ENCODE results near the gene CHURC1.
A peak's percentile ranks its signal among the peaks of the same experiment; 100 is the strongest.

Gene CHURC1

DNA sequence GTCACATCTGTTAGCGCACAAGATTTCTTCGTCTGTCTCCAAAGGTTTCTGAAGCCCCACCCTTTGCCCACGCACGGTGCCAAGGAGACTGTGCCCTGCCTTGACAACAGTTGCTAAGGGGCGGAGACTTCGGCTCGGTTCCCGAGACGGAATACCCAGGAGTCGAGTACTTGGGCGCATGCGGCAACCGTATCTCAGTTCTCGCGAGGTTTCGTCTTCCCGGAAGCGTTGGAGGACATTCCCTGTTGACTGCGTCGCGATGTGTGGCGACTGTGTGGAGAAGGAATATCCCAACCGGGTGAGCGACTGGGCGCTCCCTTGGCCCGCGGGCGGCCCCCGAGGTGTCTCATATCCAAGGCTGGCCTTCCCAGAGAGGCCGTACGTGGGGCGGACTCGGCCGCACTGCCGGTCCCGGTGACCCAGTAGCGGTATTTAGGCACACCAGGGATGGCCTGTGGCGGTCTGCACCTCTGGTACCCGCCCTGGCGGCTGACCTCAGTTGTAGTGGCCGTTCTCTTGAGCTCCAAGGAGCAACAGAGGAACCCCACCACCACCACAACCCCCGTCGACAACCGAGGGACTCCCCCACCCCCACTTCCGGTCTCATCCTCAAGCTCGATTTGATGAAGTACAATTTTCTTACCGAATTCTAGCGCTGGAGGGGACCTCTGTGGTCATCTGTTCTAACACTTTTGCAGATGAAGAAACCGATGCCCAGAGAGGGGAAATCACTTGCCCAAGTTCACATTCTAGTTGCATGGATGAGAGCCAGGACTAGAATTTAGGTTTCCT lies at the start of gene CHURC1:
TSS of gene CHURC1 (plus strand) at position 219 of the 792 bp plus-strand sequence. CDS start at position 260, 41 bp downstream.
- DNase-seq (ENCODE audit: low spot score), result peak; percentile 98

GRCh38 chr14:64865109-64865508 lies 49.1 kb upstream of the CHURC1 start:
- DNase-seq (ENCODE audit: low spot score), result no peak

GRCh38 chr14:64865992-64866391 lies 48.3 kb upstream of the CHURC1 start:
- DNase-seq (ENCODE audit: low spot score), result no peak

GRCh38 chr14:64867182-64867581 lies 47.1 kb upstream of the CHURC1 start:
- DNase-seq (ENCODE audit: low spot score), result no peak

DNA sequence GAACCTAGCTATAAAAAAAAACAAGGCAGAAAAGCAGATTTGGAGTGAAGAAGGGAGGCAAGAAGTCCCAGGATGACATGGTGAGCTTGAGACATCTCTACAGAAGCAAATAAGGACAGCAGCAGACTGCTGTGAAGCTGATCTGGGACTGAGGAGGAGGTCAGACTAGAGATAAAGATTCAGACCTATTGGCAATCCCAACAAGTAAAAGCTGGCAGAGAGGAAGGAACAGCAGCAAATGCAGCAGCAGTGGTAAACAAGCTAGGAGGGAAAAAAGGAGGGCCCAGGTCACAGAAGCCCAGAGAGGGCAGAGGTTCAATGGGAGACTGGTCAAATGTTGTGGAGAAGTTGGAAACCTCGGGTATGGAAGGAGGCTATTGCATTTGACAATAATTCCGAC lies 45.9 kb upstream of the CHURC1 start:
- no peak for DNase-seq (ENCODE audit: low spot score)

DNA sequence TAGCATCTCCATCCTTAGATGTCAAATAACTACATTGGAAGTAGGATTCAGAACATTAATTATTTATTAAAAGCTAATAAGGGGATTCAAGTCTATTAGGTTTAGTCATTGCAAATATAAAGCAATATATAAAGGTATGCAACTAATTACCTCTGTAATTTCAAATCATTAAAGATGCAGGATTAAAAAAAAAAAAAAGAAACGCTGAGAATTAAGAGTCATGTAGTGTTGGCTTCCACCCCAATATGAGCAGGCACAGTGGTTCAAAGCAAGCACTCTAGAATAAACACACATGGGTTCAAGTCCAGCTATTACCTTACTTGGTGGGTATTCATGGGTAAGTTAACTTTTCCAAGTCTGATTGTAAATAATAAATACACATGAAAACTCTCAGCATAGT lies 45.4 kb upstream of the CHURC1 start:
- no peak for DNase-seq (ENCODE audit: low spot score)

GRCh38 chr14:64870160-64870559 lies 44.1 kb upstream of the CHURC1 start:
- DNase-seq (ENCODE audit: low spot score), result no peak

DNA sequence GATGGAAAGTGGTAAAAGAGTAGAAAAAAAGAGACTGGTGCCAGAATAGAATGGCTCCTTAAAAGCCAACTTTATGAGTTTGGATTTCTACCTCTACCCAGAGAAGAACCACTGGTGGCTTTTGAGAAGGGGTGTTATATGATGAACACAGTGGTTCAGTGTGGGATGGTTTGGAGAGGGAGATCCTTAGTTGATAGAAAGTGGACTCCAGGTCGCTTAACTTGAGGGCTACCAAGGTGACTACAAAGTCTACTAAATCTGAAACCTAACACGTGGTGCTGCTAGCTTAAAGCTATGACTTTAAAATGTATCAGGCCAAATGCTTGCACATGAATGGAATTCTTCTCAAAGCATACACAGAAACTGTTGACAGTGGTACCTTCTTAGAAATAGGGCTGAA lies 42.9 kb upstream of the CHURC1 start:
- DNase-seq (ENCODE audit: low spot score), result no peak

- no peak for DNase-seq (ENCODE audit: low spot score)
Observed at GRCh38 chr14:64873506-64874219, 40.6 kb upstream of the CHURC1 start.

DNA sequence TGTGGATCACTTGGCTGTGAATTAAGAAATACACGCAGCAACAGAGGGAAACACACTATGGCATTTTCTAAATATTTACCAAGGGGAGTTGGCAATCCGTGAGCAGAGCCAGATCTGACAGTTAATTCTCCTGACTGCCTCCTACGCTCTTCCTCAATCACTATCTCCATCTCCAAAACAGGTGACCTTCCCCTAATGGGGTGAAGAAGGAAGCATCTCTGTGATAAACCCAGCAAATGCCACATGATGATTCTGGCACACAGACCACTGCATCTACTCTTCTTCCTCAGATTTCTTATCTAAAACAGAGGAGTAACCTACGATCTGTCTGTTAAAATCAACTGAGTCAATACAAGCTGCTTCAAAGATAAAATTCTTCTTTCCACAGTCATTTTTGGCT lies 38.9 kb upstream of the CHURC1 start:
- DNase-seq (ENCODE audit: low spot score), result no peak

DNA sequence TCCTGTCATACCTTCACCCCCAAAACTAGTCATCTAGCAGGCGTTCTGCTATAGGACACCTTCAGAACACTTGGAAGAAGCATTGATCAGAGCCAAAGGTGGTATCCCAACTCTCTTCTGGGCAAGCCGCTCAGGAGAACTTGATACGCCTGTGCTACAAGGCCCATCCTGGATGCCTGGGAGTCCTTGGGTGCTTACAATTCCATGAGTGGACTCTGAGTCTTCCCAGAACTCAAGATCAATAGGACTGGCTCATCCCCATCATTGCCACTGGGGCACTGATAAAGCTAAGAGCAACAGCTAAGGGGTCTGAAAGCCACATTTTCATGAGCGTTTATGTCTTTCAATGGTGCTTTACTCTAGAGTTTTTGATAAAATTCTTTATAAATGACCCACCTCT lies 36.4 kb upstream of the CHURC1 start:
- no peak for DNase-seq (ENCODE audit: low spot score)

- DNase-seq (ENCODE audit: low spot score), result no peak
Observed at GRCh38 chr14:64878837-64879634, 35.2 kb upstream of the CHURC1 start.

GRCh38 chr14:64879635-64880220 lies 34.5 kb upstream of the CHURC1 start, which contains the start of gene SPTB:
Gene SPTB (minus strand): TSS chr14:64879907. CDS start chr14:64823094, 56,813 bp downstream.
- peak; percentile 15 for DNase-seq (ENCODE audit: low spot score)

DNA sequence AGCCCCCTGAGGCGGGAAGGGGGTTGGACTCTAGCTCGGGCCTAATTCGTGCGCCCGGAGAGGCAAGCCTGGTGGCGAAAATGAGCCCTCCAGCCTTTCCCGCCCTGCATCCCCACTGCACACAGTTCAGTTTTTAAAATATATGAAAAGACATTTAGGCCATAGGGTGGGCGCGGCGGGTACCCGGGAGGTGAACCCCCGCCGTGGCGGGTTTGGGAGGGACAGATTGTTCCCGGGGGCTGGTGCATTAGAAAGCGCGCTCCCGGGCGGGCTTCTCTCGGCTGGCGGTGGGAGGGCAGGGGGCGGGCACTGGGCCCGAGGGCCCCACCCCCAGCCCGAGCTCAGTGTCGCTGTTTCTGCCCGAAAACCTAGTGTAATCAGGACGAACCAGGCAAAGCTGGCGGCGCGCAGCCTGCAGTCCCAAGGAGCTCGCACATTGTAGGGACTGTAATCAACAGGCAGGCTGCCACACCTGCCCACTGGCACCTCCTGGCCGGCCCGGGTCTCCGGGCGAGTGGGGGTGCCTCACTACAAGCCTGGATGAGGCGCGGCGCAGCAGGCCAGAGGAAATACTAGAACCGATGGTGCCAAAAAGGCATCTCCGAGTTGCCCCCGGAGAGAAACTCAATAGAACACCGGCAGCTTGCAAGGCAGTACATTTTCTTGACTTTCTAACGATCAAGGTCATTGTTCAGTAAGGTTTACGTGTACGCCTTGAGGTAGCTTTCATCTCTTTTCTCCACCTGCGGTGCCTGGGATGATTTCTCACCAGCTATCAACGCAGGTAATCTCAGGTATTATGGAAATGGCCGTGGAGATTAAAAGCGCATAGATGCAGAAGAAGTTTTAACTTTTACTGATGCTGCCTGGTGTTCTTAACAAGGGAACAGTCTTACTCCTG lies 33.8 kb upstream of the CHURC1 start:
- DNase-seq (ENCODE audit: low spot score), result peak; percentile 53

GRCh38 chr14:64885559-64885958 lies 28.7 kb upstream of the CHURC1 start:
- no peak for DNase-seq (ENCODE audit: low spot score)

DNA sequence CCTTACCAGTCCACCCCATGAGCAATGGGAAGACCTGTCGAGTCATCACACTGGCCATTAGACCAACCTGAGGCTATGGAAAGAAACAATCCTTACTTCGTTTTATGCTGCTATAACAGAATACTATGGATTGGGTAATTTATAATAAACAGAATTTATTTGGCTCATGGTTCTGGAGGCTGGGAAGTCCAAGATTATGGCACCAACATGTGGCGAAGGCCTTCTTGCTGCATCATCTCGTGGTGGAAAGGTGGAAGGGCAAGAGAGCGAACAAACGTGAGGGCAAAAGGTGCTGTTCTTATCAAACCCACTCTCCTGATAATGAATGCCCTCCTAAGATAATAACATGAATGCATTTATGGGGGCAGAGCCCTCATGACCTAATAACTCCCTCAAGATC lies 24.9 kb upstream of the CHURC1 start:
- no peak for DNase-seq (ENCODE audit: low spot score)

DNA sequence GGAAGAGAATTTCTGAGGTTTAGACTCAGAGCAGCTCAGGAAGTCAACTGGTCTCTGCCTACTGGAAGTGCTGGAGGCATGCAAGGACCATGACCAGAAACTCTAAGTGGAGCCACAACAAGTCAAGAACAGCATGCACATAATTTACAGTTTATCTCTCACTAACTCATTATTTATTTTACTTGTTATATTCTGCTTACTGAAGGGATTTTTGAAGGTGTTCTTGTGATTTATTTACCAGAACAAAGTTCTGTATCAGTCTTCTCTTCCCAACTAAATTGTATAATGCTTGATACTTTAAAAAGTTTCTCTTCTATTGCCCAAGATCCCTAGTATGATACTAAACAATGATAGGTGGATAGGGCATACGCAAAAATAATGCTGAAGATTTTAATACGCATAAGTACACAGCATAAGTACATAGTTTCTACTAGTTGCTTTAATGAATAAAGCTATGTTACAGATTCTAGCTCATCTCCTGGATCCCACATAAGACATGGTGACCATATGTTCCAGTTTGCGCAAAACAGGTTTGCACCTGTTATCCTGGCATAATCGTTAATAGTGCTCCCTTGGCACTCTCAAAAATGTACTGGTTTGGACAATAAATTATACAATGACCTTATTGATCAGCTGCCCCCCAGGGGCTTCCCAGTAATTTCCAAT lies 22.9 kb upstream of the CHURC1 start:
- DNase-seq (ENCODE audit: low spot score), result no peak

DNA sequence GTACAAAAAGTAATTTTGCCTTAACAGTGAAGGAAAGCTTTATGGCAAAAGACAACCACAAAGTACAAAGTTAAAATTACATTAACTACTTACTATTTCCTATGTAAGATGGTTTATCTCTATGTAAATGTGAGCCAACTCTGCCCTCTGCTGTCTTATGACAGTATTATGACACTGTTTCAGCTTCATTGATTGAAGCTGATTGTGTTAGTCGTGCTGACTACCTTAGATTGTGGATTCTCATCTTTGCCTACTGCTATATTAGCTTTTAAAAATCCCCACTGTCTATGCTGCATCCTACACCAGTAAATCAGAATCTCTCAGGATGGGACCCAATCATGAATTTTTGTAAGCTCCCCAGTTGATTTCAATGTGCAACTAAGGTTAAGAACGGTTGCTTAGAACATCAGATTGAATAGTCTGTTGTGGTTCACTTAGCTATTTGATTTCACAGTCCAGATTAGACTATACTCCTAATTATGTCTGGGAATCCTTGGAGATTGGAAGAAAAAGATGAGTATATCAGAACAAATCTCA lies 22.3 kb upstream of the CHURC1 start:
- DNase-seq (ENCODE audit: low spot score), result peak; percentile 76

GRCh38 chr14:64899958-64900357 lies 14.3 kb upstream of the CHURC1 start:
- no peak for DNase-seq (ENCODE audit: low spot score)

- DNase-seq (ENCODE audit: low spot score), result no peak
Observed at GRCh38 chr14:64906022-64906421, 8.2 kb upstream of the CHURC1 start.

Measured in RKO (cell line).